SK-N-MC (cell line): ENCODE measurements around the gene SCYL3.
"Not testable (repeated sequence)": the region's sequence is repeated elsewhere in the genome, so short reads cannot be mapped to it uniquely, and the experiment has no call there.

Experiments
- DNase-seq: peaks from one replicate; pipeline ENCODE4 v3.0.0-alpha.2; 2011; ENCODE audit warnings: low read depth, low spot score
- H3K27ac ChIP-seq: fragments of 200-600 bp; sonication (generic); 2 replicates; pipeline ENCODE4 v1.5.1; 2016; ENCODE audit warnings: mixed run types
- H3K36me3 ChIP-seq: fragments of 200-600 bp; sonication (generic); 2 replicates; pipeline ENCODE4 v1.6.1; 2017; ENCODE audit warnings: antibody characterized with exemption, low read length, mixed read lengths; ENCODE audit not compliant: insufficient read depth
- H3K4me3 ChIP-seq: fragments of 200-600 bp; sonication (generic); 2 replicates; pipeline ENCODE4 v1.5.1; 2016
- H3K9ac ChIP-seq: fragments of 200-600 bp; sonication (generic); 2 replicates; pipeline ENCODE4 v1.8.0; 2017; ENCODE audit warnings: mixed run types, mixed read lengths; ENCODE audit not compliant: insufficient read length
- H3K9me3 ChIP-seq: fragments of 200-600 bp; sonication (generic); 2 replicates; pipeline ENCODE4 v1.6.1; 2017; ENCODE audit warnings: low read depth, mild to moderate bottlenecking, antibody characterized with exemption, low read length, moderate library complexity, mixed read lengths
- EZH2 ChIP-seq: fragments of 200-600 bp; sonication (generic); IDR thresholded peaks from one replicate; pipeline ENCODE4 v1.6.1; 2017; ENCODE audit warnings: antibody characterized with exemption
- FOXP2 ChIP-seq: optimal IDR thresholded peaks from 2 replicates; pipeline ENCODE3; 2011; ENCODE audit warnings: mild to moderate bottlenecking, moderate library complexity; ENCODE audit not compliant: insufficient read depth; ENCODE audit errors: extremely low read length, control extremely low read depth
- POLR2AphosphoS5 ChIP-seq: IDR thresholded peaks from 2 replicates; pipeline ENCODE4 v1.6.1; 2012; ENCODE audit warnings: mild to moderate bottlenecking, low read depth, low read length, borderline replicate concordance

Gene SCYL3

GRCh38 chr1:169925505-169926482, 32.1 kb upstream of the SCYL3 start:
- Histone ChIP-seq H3K36me3 (no peaks in the 10 kb centered on the region), H3K9me3 (no peaks in the 10 kb centered on the region), H3K27ac (no peak overlapping the region), H3K4me3 (no peak overlapping the region), H3K9ac (no peak overlapping the region)
- TF ChIP-seq POLR2AphosphoS5 (no peak), FOXP2 (no peak), EZH2 (no peak)
- DNase-seq, result no peak

GRCh38 chr1:169924829-169925228, 31.1 kb upstream of the SCYL3 start:
- TF ChIP-seq FOXP2 (no peak), POLR2AphosphoS5 (no peak), EZH2 (no peak)
- Histone ChIP-seq H3K9ac (no peak overlapping the region), H3K4me3 (no peak overlapping the region), H3K9me3 (no peaks in the 10 kb centered on the region), H3K36me3 (no peaks in the 10 kb centered on the region), H3K27ac (no peak overlapping the region)
- no peak for DNase-seq

GRCh38 chr1:169924063-169924462, 30.4 kb upstream of the SCYL3 start:
- no peak overlapping the region for H3K9ac ChIP-seq
- no peak for TF ChIP-seq POLR2AphosphoS5
- TF ChIP-seq EZH2, result no peak
- TF ChIP-seq FOXP2, result no peak
- H3K36me3 ChIP-seq, result no peaks in the 10 kb centered on the region
- no peak overlapping the region for H3K27ac ChIP-seq
- H3K9me3 ChIP-seq, result no peaks in the 10 kb centered on the region
- DNase-seq, result no peak
- no peak overlapping the region for H3K4me3 ChIP-seq

GRCh38 chr1:169921080-169921479, 27.4 kb upstream of the SCYL3 start:
- DNase-seq, result no peak
- no peak overlapping the region for H3K9ac ChIP-seq

GRCh38 chr1:169918927-169919326, 25.2 kb upstream of the SCYL3 start:
- DNase-seq, result no peak
- H3K9me3 ChIP-seq, result no peaks in the 10 kb centered on the region
- H3K9ac ChIP-seq, result no peak overlapping the region
- H3K4me3 ChIP-seq, result no peak overlapping the region
- no peak overlapping the region for H3K27ac ChIP-seq
- TF ChIP-seq FOXP2 (no peak), EZH2 (no peak), POLR2AphosphoS5 (no peak)
- H3K36me3 ChIP-seq, result no peaks in the 10 kb centered on the region

More at GRCh38 chr1:169921080-169921479, 27.4 kb upstream of the SCYL3 start:
- TF ChIP-seq EZH2 (no peak), FOXP2 (no peak)
- Histone ChIP-seq H3K27ac (no peak overlapping the region), H3K4me3 (no peak overlapping the region), H3K36me3 (no peaks in the 10 kb centered on the region), H3K9me3 (no peaks in the 10 kb centered on the region)

- H3K27ac ChIP-seq, H3K4me3 ChIP-seq, DNase-seq, H3K9ac ChIP-seq, H3K9me3 ChIP-seq, H3K36me3 ChIP-seq: not testable (repeated sequence)
Observed at GRCh38 chr1:169918220-169918619, 24.5 kb upstream of the SCYL3 start.

GRCh38 chr1:169915150-169915549, 21.5 kb upstream of the SCYL3 start:
- H3K9me3 ChIP-seq, result no peaks in the 10 kb centered on the region
- H3K4me3 ChIP-seq, result no peak overlapping the region
- H3K27ac ChIP-seq, result no peak overlapping the region
- TF ChIP-seq FOXP2 (no peak), EZH2 (no peak), POLR2AphosphoS5 (no peak)
- H3K36me3 ChIP-seq, result no peaks in the 10 kb centered on the region
- no peak overlapping the region for H3K9ac ChIP-seq
- DNase-seq, result no peak

- H3K4me3 ChIP-seq, result no peak overlapping the region
- no peak overlapping the region for H3K27ac ChIP-seq
- H3K36me3 ChIP-seq, result no peaks in the 10 kb centered on the region
- no peak overlapping the region for H3K9ac ChIP-seq
- no peaks in the 10 kb centered on the region for H3K9me3 ChIP-seq
- DNase-seq, result no peak
- TF ChIP-seq POLR2AphosphoS5, result no peak
- no peak for TF ChIP-seq EZH2
- TF ChIP-seq FOXP2, result no peak
Observed at GRCh38 chr1:169914531-169914930, 20.8 kb upstream of the SCYL3 start.

GRCh38 chr1:169909499-169909898, 15.8 kb upstream of the SCYL3 start:
- Histone ChIP-seq H3K9me3 (no peaks in the 10 kb centered on the region), H3K4me3 (no peak overlapping the region), H3K9ac (no peak overlapping the region), H3K27ac (no peak overlapping the region), H3K36me3 (no peaks in the 10 kb centered on the region)
- no peak for DNase-seq
- TF ChIP-seq FOXP2, result no peak
- TF ChIP-seq EZH2, result no peak
- no peak for TF ChIP-seq POLR2AphosphoS5

- no peaks in the 10 kb centered on the region for H3K9me3 ChIP-seq
- TF ChIP-seq EZH2, result no peak
- no peak for TF ChIP-seq POLR2AphosphoS5
- TF ChIP-seq FOXP2, result no peak
- H3K27ac ChIP-seq, result no peak overlapping the region
- no peaks in the 10 kb centered on the region for H3K36me3 ChIP-seq
- H3K9ac ChIP-seq, result no peak overlapping the region
- DNase-seq, result no peak
- H3K4me3 ChIP-seq, result no peak overlapping the region
Observed at GRCh38 chr1:169906938-169907337, 13.2 kb upstream of the SCYL3 start.
